HG02623 (cell line): Measurements from ENCODE around the gene OR8J3.
"Not testable (repeated sequence)": the region's sequence is repeated elsewhere in the genome, so short reads cannot be mapped to it uniquely, and the experiment has no call there.

Source experiments
- ATAC-seq: cut with Tn5 transposase; IDR thresholded peaks from one replicate; pipeline ENCODE4 v1.9.1; 2021; ENCODE audit warnings: moderate library complexity; ENCODE audit not compliant: unreplicated experiment

The OR8J3 gene

GRCh38 chr11:56140151-56140661 is at the start of gene OR8J3:
TSS of gene OR8J3 (minus strand) at chr11:56140201. CDS start at chr11:56137718, 2,483 bp downstream.
- ATAC-seq: no peak

DNA sequence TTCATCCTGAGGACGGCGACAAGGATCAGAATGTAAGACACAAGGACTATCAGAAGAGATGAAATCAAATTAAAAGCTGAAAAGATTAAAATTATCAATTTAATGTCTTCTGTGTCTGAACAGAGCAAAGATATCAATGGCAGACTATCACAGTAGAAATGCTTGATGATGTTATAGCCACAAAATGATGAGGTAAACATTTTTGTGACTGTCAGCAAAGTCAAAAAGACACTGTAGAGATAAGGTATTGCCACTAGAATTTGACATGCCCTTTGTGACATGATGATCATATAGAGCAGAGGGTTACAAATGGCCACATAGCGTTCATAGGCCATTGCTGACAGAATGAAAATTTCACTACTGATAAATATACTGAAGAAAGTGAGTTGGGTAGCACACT is 48.6 kb upstream of the OR8J3 start:
- ATAC-seq: no peak

- ATAC-seq: no peak
These were observed 43.5 kb upstream of the OR8J3 start for GRCh38 chr11:56183459-56183858.

GRCh38 chr11:56176318-56176717 is 36.3 kb upstream of the OR8J3 start, which contains the start of gene OR5J2:
TSS of gene OR5J2 (plus strand) at chr11:56176618. CDS start at chr11:56176618, 0 bp downstream.
- ATAC-seq: no peak

- ATAC-seq: no peak
These were observed 32.3 kb upstream of the OR8J3 start for GRCh38 chr11:56172256-56172830.

GRCh38 chr11:56163804-56164203 is 23.8 kb upstream of the OR8J3 start:
- no peak for ATAC-seq

DNA sequence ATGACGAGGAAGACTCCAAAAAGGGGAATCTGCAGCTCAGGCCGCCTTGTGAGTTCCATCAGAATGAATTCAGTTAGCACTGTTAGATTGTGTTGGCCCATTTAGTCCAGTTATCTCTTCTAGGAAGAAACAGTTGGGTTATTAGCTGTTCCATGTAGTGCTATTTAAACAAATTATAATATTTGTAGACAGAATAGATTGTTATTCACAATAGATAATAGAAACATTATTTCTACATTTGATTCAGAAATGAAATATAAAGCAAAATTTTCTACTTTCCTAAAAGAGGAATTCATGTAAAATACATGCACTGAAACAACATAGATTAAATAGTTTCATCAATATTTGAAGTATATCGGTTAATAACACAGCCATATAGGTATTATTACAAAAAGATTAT is 20.2 kb upstream of the OR8J3 start, which contains the start of gene OR8K5:
TSS of gene OR8K5 (minus strand) at position 101 of the 400 bp plus-strand sequence. CDS start at position 101, 0 bp downstream.
- no peak for ATAC-seq

- ATAC-seq: no peak
These were observed 12.3 kb upstream of the OR8J3 start for GRCh38 chr11:56152333-56152732.

DNA sequence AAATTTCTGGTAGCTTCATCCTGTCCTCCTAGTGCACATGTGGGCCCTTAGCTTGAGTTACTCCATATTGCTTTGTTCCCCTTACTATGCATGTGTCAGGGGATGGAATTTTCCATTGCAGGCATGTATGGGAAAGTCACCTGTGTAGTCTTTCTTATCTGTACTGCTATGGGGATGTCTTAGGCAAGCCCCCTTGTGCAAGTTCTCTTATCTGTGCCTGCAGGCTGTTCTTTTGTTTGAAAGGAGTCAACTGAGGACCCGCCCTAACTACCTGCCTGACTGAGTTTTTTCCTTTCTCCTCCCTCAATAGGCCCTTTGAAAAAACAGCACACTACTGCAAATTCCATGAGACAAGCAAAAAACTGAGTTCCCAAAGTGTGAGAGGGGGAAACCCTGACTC is 11.4 kb upstream of the OR8J3 start:
- no peak for ATAC-seq

DNA sequence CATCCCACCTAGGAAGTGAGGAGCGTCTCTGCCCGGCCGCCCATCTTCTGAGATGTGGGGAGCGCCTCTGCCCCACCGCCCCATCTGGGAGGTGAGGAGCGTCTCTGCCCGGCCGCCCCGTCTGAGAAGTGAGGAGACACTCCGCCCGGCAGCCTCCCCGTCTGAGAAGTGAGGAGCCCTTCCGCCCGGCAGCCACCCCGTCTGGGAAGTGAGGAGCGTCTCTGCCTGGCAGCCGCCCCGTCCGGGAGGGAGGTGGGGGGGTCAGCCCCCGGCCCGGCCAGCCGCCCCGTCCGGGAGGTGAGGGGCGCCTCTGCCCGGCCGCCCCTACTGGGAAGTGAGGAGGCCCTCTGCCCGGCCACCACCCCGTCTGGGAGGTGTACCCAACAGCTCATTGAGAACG is 3.7 kb upstream of the OR8J3 start:
- not testable (repeated sequence) for ATAC-seq

- ATAC-seq: no peak
These were observed 17.9 kb downstream of the OR8J3 start, which contains the start of gene OR8H3 for GRCh38 chr11:56122073-56122472. TSS of gene OR8H3 (plus strand) at chr11:56122373. CDS start at chr11:56122373, 0 bp downstream.

GRCh38 chr11:56103210-56103737 is 36.7 kb downstream of the OR8J3 start, which contains the start of gene OR8H2:
TSS of gene OR8H2 (plus strand) at chr11:56103687. CDS start at chr11:56105043, 1,356 bp downstream.
- ATAC-seq: no peak

DNA sequence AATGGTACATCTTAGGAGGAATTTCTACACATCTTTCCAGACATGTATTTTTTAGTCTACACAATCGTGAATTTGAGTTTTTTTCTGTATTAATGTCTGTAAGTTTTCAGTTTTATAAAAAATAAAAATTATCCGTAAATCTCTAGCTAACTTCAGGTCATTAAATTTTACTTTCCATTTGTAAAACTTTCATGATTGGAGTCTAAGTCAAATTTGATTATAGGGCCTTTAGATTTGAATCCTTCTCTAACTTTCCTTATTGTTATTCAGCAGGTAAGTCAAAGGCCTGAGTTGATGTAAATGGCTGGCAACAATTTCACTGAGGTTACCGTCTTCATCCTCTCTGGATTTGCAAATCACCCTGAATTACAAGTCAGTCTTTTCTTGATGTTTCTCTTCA is 47.0 kb downstream of the OR8J3 start, which contains the start of gene OR8I2:
TSS of gene OR8I2 (plus strand) at position 301 of the 400 bp plus-strand sequence. CDS start at position 301, 0 bp downstream.
- ATAC-seq: no peak

GRCh38 chr11:56089697-56090096 is 50.3 kb downstream of the OR8J3 start:
- ATAC-seq: no peak
